OCI-LY7 (cell line): ENCODE results near the gene ZMYND8. TPM values are rescaled to one million over a fixed set of nuclear protein-coding genes. Genes with fewer than 3 reads are reported as not detected.
A peak's percentile ranks its signal among the peaks of the same experiment; 100 is the strongest.

Source experiments
- BruUV-seq: library from RNA; stranded (reverse); fragments of 400-500 nt; replicated peaks from 2 replicates; lab custom pipeline; 2021; lab: Mats Ljungman, UMichigan
- CTCF ChIA-PET: fragments of 300-600 bp; sonication (Branson Sonifier 250); formaldehyde crosslinking; loops from one replicate; lab custom pipeline; 2022; ENCODE audit warnings: antibody characterized with exemption; ENCODE audit not compliant: unreplicated experiment; lab: Charles Lee
- POLR2A ChIA-PET: fragments of 300-600 bp; sonication (Branson Sonifier 250); formaldehyde crosslinking; loops from one replicate; lab custom pipeline; 2022; ENCODE audit warnings: antibody characterized with exemption; lab: Charles Lee
- DNase-seq: peaks from one replicate; pipeline ENCODE4 v3.0.0-alpha.2; 2015; ENCODE audit warnings: low spot score
- H2AFZ ChIP-seq: fragments of 200-600 bp; sonication (generic), shearing (Covaris generic); 2 replicates; pipeline ENCODE4 v1.6.1; 2014; ENCODE audit warnings: mild to moderate bottlenecking, antibody characterized with exemption, low read length, moderate library complexity
- H3K27ac ChIP-seq: fragments of 200-600 bp; sonication (generic); 2 replicates; pipeline ENCODE4 v1.5.1; 2014; ENCODE audit warnings: mixed run types, low read depth, mild to moderate bottlenecking, moderate library complexity, low read length, inconsistent platforms; ENCODE audit not compliant: poor library complexity, severe bottlenecking
- H3K36me3 ChIP-seq: fragments of 200-600 bp; sonication (generic); 2 replicates; pipeline ENCODE4 v1.6.1; 2014; ENCODE audit warnings: mild to moderate bottlenecking, antibody characterized with exemption, low read length, moderate library complexity, mixed read lengths; ENCODE audit not compliant: insufficient read depth
- H3K4me1 ChIP-seq: fragments of 200-600 bp; sonication (generic); 2 replicates; pipeline ENCODE4 v1.5.1; 2014; ENCODE audit warnings: mild to moderate bottlenecking, low read length; ENCODE audit not compliant: insufficient read depth, poor library complexity, severe bottlenecking
- H3K4me2 ChIP-seq: fragments of 200-600 bp; sonication (generic); 2 replicates; pipeline ENCODE4 v1.6.1; 2014; ENCODE audit warnings: mild to moderate bottlenecking, low read length
- H3K4me3 ChIP-seq: fragments of 200-600 bp; sonication (generic); 2 replicates; pipeline ENCODE4 v1.5.1; 2014; ENCODE audit warnings: mild to moderate bottlenecking, low read depth, low read length; ENCODE audit not compliant: poor library complexity, severe bottlenecking
- H3K79me2 ChIP-seq: fragments of 200-600 bp; sonication (generic); 2 replicates; pipeline ENCODE4 v1.6.1; 2016; ENCODE audit warnings: low read depth, mild to moderate bottlenecking, low read length, moderate library complexity, mixed read lengths; ENCODE audit not compliant: insufficient read depth
- H3K9me2 ChIP-seq: fragments of 200-600 bp; sonication (generic); 2 replicates; pipeline ENCODE4 v1.6.1; 2016; ENCODE audit warnings: mild to moderate bottlenecking, low read length, mixed read lengths; ENCODE audit not compliant: insufficient read depth
- H3K9me3 ChIP-seq: fragments of 200-600 bp; sonication (generic); 2 replicates; pipeline ENCODE4 v1.6.1; 2014; ENCODE audit warnings: mild to moderate bottlenecking, mixed run types, low read length, mixed read lengths
- H4K20me1 ChIP-seq: fragments of 200-600 bp; sonication (generic); 2 replicates; pipeline ENCODE4 v1.6.1; 2014; ENCODE audit warnings: mild to moderate bottlenecking, antibody characterized with exemption, low read length, moderate library complexity, mixed read lengths; ENCODE audit not compliant: insufficient read depth
- EZH2phosphoT487 ChIP-seq: fragments of 200-600 bp; sonication (generic); IDR thresholded peaks from 2 replicates; pipeline ENCODE4 v1.6.1; 2018; ENCODE audit warnings: low read depth, borderline replicate concordance, mild to moderate bottlenecking, mixed run types, antibody characterized with exemption, low read length, moderate library complexity, mixed read lengths
- intact Hi-C: fragments of 100-400 bp; cut with micrococcal nuclease; formaldehyde crosslinking; loops from one replicate; pipeline ENCODE4 v1.10.0; 2022; ENCODE audit not compliant: unreplicated experiment
- total RNA-seq, 2 experiments: library from RNA; depleted of rRNA in 1 of 2; stranded (reverse); fragments of >200 nt in 1 of 2; shearing (Covaris generic) in 1 of 2; gene quantifications; 2 replicates each; pipeline ENCODE4 v1.2.3, GENCODE V29; 2014 to 2022
- TF ChIP-seq, protein P1 (sequence below): fragments of 200-600 bp; sonication (generic); conservative IDR thresholded peaks from 2 replicates; pipeline ENCODE4 v1.5.1; 2014; ENCODE audit warnings: mild to moderate bottlenecking, antibody characterized with exemption, low read length, moderate library complexity, mixed read lengths

ZMYND8 gene
- total RNA-seq, 2 experiments from 2014 or later: 30.4 to 69.1 TPM

- intact Hi-C loops: no loop called here
- no peak overlapping the region for H2AFZ ChIP-seq
- CTCF ChIA-PET: no interaction called here
- H3K27ac ChIP-seq: no peak overlapping the region
- H3K4me2 ChIP-seq: no peak overlapping the region
- BruUV-seq: no TSS peak
- peak; percentile 55 for DNase-seq
- no peaks in the 10 kb centered on the region; the same call in 1 of the 2 replicates for H3K79me2 ChIP-seq
- H3K9me2 ChIP-seq: no peaks in the 10 kb centered on the region
- POLR2A ChIA-PET: no interaction called here
- H3K36me3 ChIP-seq: peaks cover 29% of the 10 kb centered on the region
- TF ChIP-seq EZH2phosphoT487: no peak
- TF ChIP-seq, protein P1, sequence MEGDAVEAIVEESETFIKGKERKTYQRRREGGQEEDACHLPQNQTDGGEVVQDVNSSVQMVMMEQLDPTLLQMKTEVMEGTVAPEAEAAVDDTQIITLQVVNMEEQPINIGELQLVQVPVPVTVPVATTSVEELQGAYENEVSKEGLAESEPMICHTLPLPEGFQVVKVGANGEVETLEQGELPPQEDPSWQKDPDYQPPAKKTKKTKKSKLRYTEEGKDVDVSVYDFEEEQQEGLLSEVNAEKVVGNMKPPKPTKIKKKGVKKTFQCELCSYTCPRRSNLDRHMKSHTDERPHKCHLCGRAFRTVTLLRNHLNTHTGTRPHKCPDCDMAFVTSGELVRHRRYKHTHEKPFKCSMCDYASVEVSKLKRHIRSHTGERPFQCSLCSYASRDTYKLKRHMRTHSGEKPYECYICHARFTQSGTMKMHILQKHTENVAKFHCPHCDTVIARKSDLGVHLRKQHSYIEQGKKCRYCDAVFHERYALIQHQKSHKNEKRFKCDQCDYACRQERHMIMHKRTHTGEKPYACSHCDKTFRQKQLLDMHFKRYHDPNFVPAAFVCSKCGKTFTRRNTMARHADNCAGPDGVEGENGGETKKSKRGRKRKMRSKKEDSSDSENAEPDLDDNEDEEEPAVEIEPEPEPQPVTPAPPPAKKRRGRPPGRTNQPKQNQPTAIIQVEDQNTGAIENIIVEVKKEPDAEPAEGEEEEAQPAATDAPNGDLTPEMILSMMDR: no peak
- H4K20me1 ChIP-seq: no peaks in the 10 kb centered on the region
- H3K9me3 ChIP-seq: peaks cover 9% of the 10 kb centered on the region
- peaks cover 22% of the 10 kb centered on the region for H3K4me1 ChIP-seq
- no peak overlapping the region for H3K4me3 ChIP-seq
Measured at GRCh38 chr20:47400685-47401084, 44.2 kb upstream of the ZMYND8 start.

DNA sequence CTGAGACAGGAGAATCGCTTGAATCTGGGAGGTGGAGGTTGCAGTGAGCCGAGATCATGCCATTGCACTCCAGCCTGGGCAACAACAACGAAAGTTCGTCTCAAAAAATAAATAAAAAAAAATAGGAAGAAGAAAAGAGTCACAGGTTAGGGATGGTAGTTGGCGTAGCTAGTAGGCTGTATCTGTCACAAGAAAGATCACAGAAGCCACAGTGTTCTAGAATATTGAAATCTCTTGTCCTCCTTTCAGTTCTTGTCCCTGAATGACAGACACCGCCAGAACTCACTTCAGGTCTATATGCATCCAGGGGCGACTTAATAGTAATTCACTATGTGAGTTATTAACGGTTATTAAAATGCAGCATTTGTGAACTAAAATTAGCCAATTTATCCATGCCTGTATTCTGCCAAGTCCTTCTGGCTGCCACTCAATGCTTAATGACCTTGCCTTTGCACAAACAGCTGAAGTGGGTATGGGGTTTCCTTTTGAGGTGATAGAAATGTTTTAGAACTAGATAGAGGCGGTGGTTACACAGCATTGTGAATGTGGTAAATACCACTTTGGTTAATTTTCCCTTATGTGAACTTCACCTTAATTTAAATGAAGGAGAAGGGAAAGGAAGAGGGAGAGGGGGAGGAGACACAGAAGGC, 41.3 kb upstream of the ZMYND8 start:
- no peak overlapping the region for H2AFZ ChIP-seq
- ChIA-PET CTCF (no interaction called here), POLR2A (interaction anchor here (0.5 to 1.1 kb wide), 3 partner anchors 50 to 1362 kb away, joined by 3 to 6 read pairs (median 3); no protein-coding TSS in a partner anchor)
- H3K27ac ChIP-seq: no peak overlapping the region
- BruUV-seq: no TSS peak
- no peak overlapping the region for H3K4me3 ChIP-seq
- no peak overlapping the region for H3K4me2 ChIP-seq
- peaks cover 38% of the 10 kb centered on the region for H3K36me3 ChIP-seq
- peaks cover 5% of the 10 kb centered on the region for H3K4me1 ChIP-seq
- no peaks in the 10 kb centered on the region for H3K79me2 ChIP-seq
- intact Hi-C loops: no loop called here
- no peak for DNase-seq
- TF ChIP-seq, protein P1: no peak
- TF ChIP-seq EZH2phosphoT487: no peak
- H3K9me3 ChIP-seq: peaks cover 9% of the 10 kb centered on the region
- no peaks in the 10 kb centered on the region for H3K9me2 ChIP-seq
- H4K20me1 ChIP-seq: no peaks in the 10 kb centered on the region
